H1 (cell line): ENCODE results near the gene THYN1. TPM values are rescaled to one million over a fixed set of nuclear protein-coding genes. Genes with fewer than 3 reads are reported as not detected.

Source experiments
- CTCF ChIA-PET: fragments of 300-600 bp; sonication (Branson Sonifier 250); formaldehyde crosslinking; loops from one replicate; lab custom pipeline; 2021; ENCODE audit not compliant: partially characterized antibody; lab: Charles Lee
- POLR2A ChIA-PET: fragments of 300-600 bp; sonication (Branson Sonifier 250); formaldehyde crosslinking; loops from one replicate; lab custom pipeline; 2021; ENCODE audit warnings: inconsistent platforms; ENCODE audit not compliant: partially characterized antibody; lab: Charles Lee
- DNase-seq, 2 experiments: peaks; one replicate each; pipeline versions ENCODE4 v3.0.0 to v3.0.0-alpha.2; 2010 to 2022; ENCODE audit warnings: low spot score in 2 of 2, low read depth in 1 of 2, mixed read lengths in 1 of 2
- FAIRE-seq: peaks from 2 replicates; lab custom pipeline; 2011; peaks lifted over from hg19 to GRCh38; lab: Jason Lieb, UNC
- H2AFZ ChIP-seq: 2 replicates; pipeline ENCODE4 v1.8.1; 2012; ENCODE audit warnings: low read length, inconsistent platforms
- H2AK5ac ChIP-seq: 2 replicates; pipeline ENCODE4 v1.6.1; 2013; ENCODE audit warnings: low read depth, low read length
- H2BK120ac ChIP-seq: replicated peaks from 2 replicates; pipeline ENCODE3; 2013; ENCODE audit warnings: low read depth, low read length, inconsistent platforms
- H2BK12ac ChIP-seq: 2 replicates; pipeline ENCODE4 v1.6.1; 2013; ENCODE audit warnings: low read depth, low read length
- H2BK15ac ChIP-seq: 2 replicates; pipeline ENCODE4 v1.6.1; 2013; ENCODE audit warnings: low read length
- H2BK20ac ChIP-seq: 2 replicates; pipeline ENCODE4 v1.6.1; 2013; ENCODE audit warnings: low read length
- H2BK5ac ChIP-seq: 2 replicates; pipeline ENCODE4 v1.6.1; 2013; ENCODE audit warnings: low read depth, low read length
- H3K14ac ChIP-seq: 2 replicates; pipeline ENCODE4 v1.6.1; 2013; ENCODE audit warnings: inconsistent platforms; ENCODE audit not compliant: insufficient read length
- H3K18ac ChIP-seq: 2 replicates; pipeline ENCODE4 v1.6.1; 2013; ENCODE audit warnings: low read length; ENCODE audit errors: extremely low read depth
- H3K23ac ChIP-seq: 2 replicates; pipeline ENCODE4 v1.6.1; 2013; ENCODE audit warnings: inconsistent platforms; ENCODE audit not compliant: insufficient read length
- H3K23me2 ChIP-seq: 2 replicates; pipeline ENCODE4 v1.6.1; 2013; ENCODE audit warnings: low read depth, low read length
- H3K27ac ChIP-seq: 2 replicates; pipeline ENCODE4 v1.6.1; 2011; ENCODE audit warnings: low read depth, low read length, inconsistent platforms
- H3K27me3 ChIP-seq, 4 experiments: replicated peaks in 1 of 4; 1 replicate in 1 of 4; 2 replicates in 3 of 4; pipeline versions ENCODE4 v1.6.1 to v1.8.1; 2011 to 2013; ENCODE audit warnings: low read length in 3 of 4, mild to moderate bottlenecking in 3 of 4, inconsistent platforms in 2 of 4, mixed read lengths in 2 of 4, moderate library complexity in 1 of 4; ENCODE audit not compliant: control insufficient read depth in 3 of 4, insufficient read depth in 3 of 4; ENCODE audit errors: extremely low read depth in 1 of 4
- H3K36me3 ChIP-seq, 4 experiments: 2 replicates each; pipeline versions ENCODE4 v1.6.1 to v1.8.1; 2011 to 2013; ENCODE audit warnings: mild to moderate bottlenecking in 4 of 4, low read length in 3 of 4, moderate library complexity in 2 of 4, control low read depth in 1 of 4, inconsistent platforms in 1 of 4; ENCODE audit not compliant: insufficient read depth in 4 of 4, control insufficient read depth in 2 of 4
- H3K4ac ChIP-seq: replicated peaks from 2 replicates; pipeline ENCODE3; 2013; ENCODE audit warnings: low read length, low read depth, mixed read lengths, inconsistent platforms; ENCODE audit not compliant: insufficient read length
- H3K4me1 ChIP-seq, 4 experiments: replicated peaks in 1 of 4; 1 replicate in 1 of 4; 2 replicates in 3 of 4; pipeline versions ENCODE4 v1.6.1 to v1.8.1; 2011 to 2013; ENCODE audit warnings: low read length in 3 of 4, inconsistent platforms in 2 of 4, mixed read lengths in 1 of 4; ENCODE audit not compliant: insufficient read depth in 4 of 4, control insufficient read depth in 3 of 4
- H3K4me2 ChIP-seq, 2 experiments: 2 replicates each; pipeline versions ENCODE4 v1.6.1 to v1.8.1; 2011 to 2013; ENCODE audit warnings: low read depth in 2 of 2, low read length in 2 of 2, control low read depth in 1 of 2, inconsistent platforms in 1 of 2, mild to moderate bottlenecking in 1 of 2; ENCODE audit not compliant: insufficient read depth in 1 of 2
- H3K4me3 ChIP-seq, 4 experiments: fragments of 200-600, 300-600 bp in 1 of 4; sonication (generic), shearing (Covaris generic), sonication (Bioruptor Twin) in 1 of 4; 2 replicates each; pipeline versions ENCODE4 v1.5.1 to v1.8.1; 2011 to 2016; ENCODE audit warnings: low read length in 4 of 4, low read depth in 3 of 4, control low read depth in 2 of 4, inconsistent platforms in 2 of 4, mild to moderate bottlenecking in 2 of 4, mixed read lengths in 1 of 4, moderate library complexity in 1 of 4; ENCODE audit not compliant: insufficient read depth in 2 of 4; ENCODE audit errors: extremely low read depth in 1 of 4
- H3K56ac ChIP-seq: replicated peaks from 2 replicates; pipeline ENCODE3; 2013; ENCODE audit warnings: low read depth, mild to moderate bottlenecking, mixed read lengths, low read length, inconsistent platforms; ENCODE audit not compliant: insufficient read length
- H3K79me1 ChIP-seq: 2 replicates; pipeline ENCODE4 v1.6.1; 2013; ENCODE audit warnings: low read depth, low read length, control low read depth
- H3K79me2 ChIP-seq, 2 experiments: 2 replicates each; pipeline versions ENCODE4 v1.6.1 to v1.8.1; 2012 to 2013; ENCODE audit warnings: low read length in 2 of 2, mild to moderate bottlenecking in 2 of 2, inconsistent platforms in 1 of 2; ENCODE audit not compliant: insufficient read depth in 2 of 2, control insufficient read depth in 1 of 2
- H3K9ac ChIP-seq, 4 experiments: replicated peaks in 1 of 4; 1 replicate in 1 of 4; 2 replicates in 3 of 4; pipeline versions ENCODE4 v1.6.1 to v1.8.1; 2011 to 2013; ENCODE audit warnings: low read depth in 3 of 4, low read length in 3 of 4, control low read depth in 2 of 4, mild to moderate bottlenecking in 2 of 4, moderate library complexity in 2 of 4, inconsistent platforms in 1 of 4; ENCODE audit errors: extremely low read depth in 1 of 4
- H3K9me3 ChIP-seq, 2 experiments: 2 replicates each; pipeline versions ENCODE4 v1.6.1 to v1.8.1; 2012 to 2013; ENCODE audit warnings: mild to moderate bottlenecking in 2 of 2, moderate library complexity in 2 of 2, control low read depth in 1 of 2, inconsistent platforms in 1 of 2, low read depth in 1 of 2, low read length in 1 of 2, mixed read lengths in 1 of 2; ENCODE audit not compliant: insufficient read depth in 2 of 2
- H4K20me1 ChIP-seq, 2 experiments: replicated peaks in 1 of 2; 2 replicates each; pipeline versions ENCODE3 to v1.8.1; 2011 to 2013; ENCODE audit warnings: inconsistent platforms in 2 of 2, low read length in 2 of 2, mild to moderate bottlenecking in 1 of 2; ENCODE audit not compliant: insufficient read depth in 2 of 2, control insufficient read depth in 1 of 2
- H4K5ac ChIP-seq: 2 replicates; pipeline ENCODE4 v1.6.1; 2013; ENCODE audit warnings: low read length, low read depth, mixed read lengths, inconsistent platforms; ENCODE audit not compliant: insufficient read length
- H4K8ac ChIP-seq: 2 replicates; pipeline ENCODE4 v1.8.0; 2013; ENCODE audit warnings: mild to moderate bottlenecking, moderate library complexity, low read length, inconsistent platforms; ENCODE audit not compliant: insufficient read depth; ENCODE audit errors: extremely low read depth
- H4K91ac ChIP-seq: replicated peaks from 2 replicates; pipeline ENCODE3; 2013; ENCODE audit warnings: low read length, mixed read lengths, inconsistent platforms; ENCODE audit not compliant: insufficient read length
- ASH2L ChIP-seq: fragments of 200-600, 300-600 bp; sonication (generic); IDR thresholded peaks from one replicate; pipeline ENCODE4 v1.7.1; 2017; ENCODE audit warnings: low read length
- CTBP2 ChIP-seq: IDR thresholded peaks from 2 replicates; pipeline ENCODE4 v1.7.0; 2011; ENCODE audit warnings: borderline replicate concordance, mild to moderate bottlenecking, moderate library complexity, mixed read lengths, low read length; ENCODE audit not compliant: insufficient read depth, insufficient read length
- FOSL1 ChIP-seq: IDR thresholded peaks from 2 replicates; pipeline ENCODE4 v1.6.1; 2011; ENCODE audit warnings: mild to moderate bottlenecking, low read depth, low read length, moderate library complexity; ENCODE audit not compliant: insufficient read depth
- HDAC6 ChIP-seq: IDR thresholded peaks from one replicate; pipeline ENCODE4 v1.7.1; 2012; ENCODE audit warnings: low read depth, mild to moderate bottlenecking, inconsistent platforms, low read length, moderate library complexity
- JUND ChIP-seq: IDR thresholded peaks from 2 replicates; pipeline ENCODE4 v1.6.1; 2011; ENCODE audit warnings: mild to moderate bottlenecking, improper control_type of control experiment, low read length
- SP4 ChIP-seq: IDR thresholded peaks from 2 replicates; pipeline ENCODE4 v1.6.1; 2012; ENCODE audit warnings: low read length, inconsistent platforms
- TAF1 ChIP-seq: IDR thresholded peaks from 2 replicates; pipeline ENCODE4 v1.6.1; 2011; ENCODE audit warnings: mild to moderate bottlenecking, low read depth, low read length
- TEAD4 ChIP-seq: IDR thresholded peaks from 2 replicates; pipeline ENCODE4 v1.6.1; 2012; ENCODE audit warnings: low read depth, low read length, inconsistent platforms, mixed read lengths
- ZNF274 ChIP-seq: IDR thresholded peaks from 2 replicates; pipeline ENCODE4 v1.7.0; 2012; ENCODE audit warnings: low read length, borderline replicate concordance; ENCODE audit errors: extremely low read depth
- WGBS, 2 experiments: shearing (Covaris generic) in 1 of 2; methylation state at CpG; one replicate each; pipeline versions ENCODE4 v1.1.6 to v1.1.7; 2013 to 2015; ENCODE audit warnings: low lambda C conversion rate in 2 of 2, mixed read lengths in 2 of 2, inconsistent platforms in 1 of 2, low coverage in 1 of 2, missing lambda C conversion rate in 1 of 2; ENCODE audit not compliant: insufficient replicate concordance in 2 of 2, insufficient coverage in 1 of 2, insufficient read length in 1 of 2; ENCODE audit errors: extremely low coverage in 1 of 2, missing lambda C conversion rate in 1 of 2; 5-methylcytosine and 5-hydroxymethylcytosine counted together
- polyA plus RNA-seq, 7 experiments: library from polyadenylated mRNA; depleted of rRNA in 3 of 7; stranded (reverse) in 5 of 7; unstranded in 2 of 7; fragments of >200 nt in 5 of 7; fragments of 200-250 nt in 2 of 7; gene quantifications; 1 replicate in 5 of 7; 2 replicates in 1 of 7; 4 replicates in 1 of 7; pipeline versions ENCODE4 v1.2.1 to v1.2.3, GENCODE V29; 2011 to 2013; ENCODE audit warnings: missing spikeins in 2 of 7, mixed read lengths in 2 of 7
- total RNA-seq: library from RNA; stranded (reverse); fragmentation: NEBNext Ultra II Directional; extraction: Animal tissue kit (Norgen Biotek cat#: 25700); gene quantifications from 2 replicates; pipeline ENCODE4 v1.2.1, GENCODE V29; 2021
- TF ChIP-seq, protein P1 (sequence below): IDR thresholded peaks from 2 replicates; pipeline ENCODE4 v1.6.1; 2012; ENCODE audit warnings: inconsistent platforms
- TF ChIP-seq, protein P2 (sequence below): IDR thresholded peaks from 2 replicates; pipeline ENCODE4 v1.6.1; 2012; ENCODE audit warnings: low read length, inconsistent platforms

Gene THYN1
- total and polyA plus RNA-seq, 2 of the 8 experiments (the other 6 are each of a cell fraction or from before 2014, with no cell fraction given): 77.3 to 95.1 TPM

- Histone ChIP-seq H3K4me1 (no peaks in the 10 kb centered on the region), H4K8ac (no peak overlapping the region), H3K27me3 (no peaks in the 10 kb centered on the region), H2AK5ac (no peak overlapping the region), H3K9ac (no peak overlapping the region), H3K56ac (no peak overlapping the region), H3K4me3 (no peak overlapping the region), H3K14ac (no peak overlapping the region), H3K4ac (no peak overlapping the region), H3K4me2 (no peak overlapping the region), H3K23ac (no peak overlapping the region), H4K5ac (no peak overlapping the region), H3K79me1 (no peaks in the 10 kb centered on the region), H4K91ac (no peak overlapping the region), H3K79me2 (no peaks in the 10 kb centered on the region), H4K20me1 (no peaks in the 10 kb centered on the region), H2AFZ (no peak overlapping the region), H3K18ac (no peak overlapping the region), H3K9me3 (no peaks in the 10 kb centered on the region), H2BK5ac (no peak overlapping the region), H2BK15ac (no peak overlapping the region), H3K36me3 (peaks cover 0 to 8% (median 3%) of the 10 kb centered on the region in 4 experiments; a peak in 4 of 8 replicates), H2BK20ac (no peak overlapping the region), H2BK120ac (no peak overlapping the region), H2BK12ac (no peak overlapping the region), H3K27ac (no peak overlapping the region), H3K23me2 (no peaks in the 10 kb centered on the region)
- WGBS, 2 experiments: 75% methylated on average over 6 of the region's 6 CpGs; no CpG with 5 or more reads in 1 of the 2 experiments
- POLR2A ChIA-PET: interaction anchor here (0.7 to 2.4 kb wide), 3 partner anchors 14 to 16 kb away, joined by 3 to 7 read pairs (median 6); partner anchors contain the start of gene VPS26B
- CTCF ChIA-PET: interaction anchor here (0.6 to 2.4 kb wide), 6 partner anchors 9 to 33 kb away, joined by 3 to 8 read pairs (median 3); partner anchors contain the start of gene VPS26B
- DNase-seq (no peak), FAIRE-seq (no peak)
- TF ChIP-seq TEAD4 (no peak), JUND (no peak), ASH2L (no peak), FOSL1 (no peak), ZNF274 (no peak), SP4 (no peak), HDAC6 (no peak), TAF1 (no peak), CTBP2 (no peak)
- TF ChIP-seq, protein P1, sequence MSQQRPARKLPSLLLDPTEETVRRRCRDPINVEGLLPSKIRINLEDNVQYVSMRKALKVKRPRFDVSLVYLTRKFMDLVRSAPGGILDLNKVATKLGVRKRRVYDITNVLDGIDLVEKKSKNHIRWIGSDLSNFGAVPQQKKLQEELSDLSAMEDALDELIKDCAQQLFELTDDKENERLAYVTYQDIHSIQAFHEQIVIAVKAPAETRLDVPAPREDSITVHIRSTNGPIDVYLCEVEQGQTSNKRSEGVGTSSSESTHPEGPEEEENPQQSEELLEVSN: no peak
- TF ChIP-seq, protein P2, sequence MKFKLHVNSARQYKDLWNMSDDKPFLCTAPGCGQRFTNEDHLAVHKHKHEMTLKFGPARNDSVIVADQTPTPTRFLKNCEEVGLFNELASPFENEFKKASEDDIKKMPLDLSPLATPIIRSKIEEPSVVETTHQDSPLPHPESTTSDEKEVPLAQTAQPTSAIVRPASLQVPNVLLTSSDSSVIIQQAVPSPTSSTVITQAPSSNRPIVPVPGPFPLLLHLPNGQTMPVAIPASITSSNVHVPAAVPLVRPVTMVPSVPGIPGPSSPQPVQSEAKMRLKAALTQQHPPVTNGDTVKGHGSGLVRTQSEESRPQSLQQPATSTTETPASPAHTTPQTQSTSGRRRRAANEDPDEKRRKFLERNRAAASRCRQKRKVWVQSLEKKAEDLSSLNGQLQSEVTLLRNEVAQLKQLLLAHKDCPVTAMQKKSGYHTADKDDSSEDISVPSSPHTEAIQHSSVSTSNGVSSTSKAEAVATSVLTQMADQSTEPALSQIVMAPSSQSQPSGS: no peak
Observed at GRCh38 chr11:134240592-134240991, 12.6 kb downstream of the THYN1 start.
